ENCODE data around the gene FBLN1. TPM values are rescaled to one million over a fixed set of nuclear protein-coding genes. Genes with fewer than 3 reads are reported as not detected.

The FBLN1 gene
- total RNA-seq, 1 experiment from 2014 or later, result 183 TPM

DNA sequence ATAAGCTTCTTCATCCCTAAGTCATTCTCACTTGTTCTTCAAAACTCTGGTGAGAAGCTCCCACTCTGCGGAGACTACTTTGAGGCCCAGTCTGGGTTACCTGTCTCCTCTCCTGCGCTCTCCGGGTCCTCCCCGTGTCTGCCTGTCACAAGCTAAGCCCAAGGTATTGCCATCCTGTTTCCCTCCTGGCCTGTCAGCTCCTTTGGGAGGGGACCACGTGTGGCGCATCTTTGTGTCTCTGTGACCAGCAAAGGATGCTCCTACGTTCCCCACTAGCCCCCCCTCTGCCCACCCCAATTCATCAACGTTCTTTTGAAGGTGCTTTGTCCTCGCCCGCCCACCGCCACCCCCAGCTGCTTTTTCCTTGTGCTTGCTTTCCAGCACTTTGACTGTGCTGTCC, 31.8 kb upstream of the FBLN1 start:
- TF ChIP-seq RELA (CRISPR knock-in tag; IDR thresholded peaks at IDR 0.05; ENCODE audit: borderline replicate concordance) (no peak), TEAD1 (CRISPR knock-in tag; IDR thresholded peaks at IDR 0.05) (no peak), OVOL2 (CRISPR knock-in tag; IDR thresholded peaks at IDR 0.05; ENCODE audit: borderline replicate concordance) (no peak), ZNF396 (CRISPR knock-in tag; IDR thresholded peaks at IDR 0.05; ENCODE audit: borderline replicate concordance) (no peak), ZSCAN18 (CRISPR knock-in tag; IDR thresholded peaks at IDR 0.05) (no peak), SOX15 (CRISPR knock-in tag; IDR thresholded peaks at IDR 0.05) (no peak), GTF2I (CRISPR knock-in tag; conservative IDR thresholded peaks at IDR 0.05) (no peak), ZNF138 (CRISPR knock-in tag; conservative IDR thresholded peaks at IDR 0.05) (no peak), PRRX2 (CRISPR knock-in tag; IDR thresholded peaks at IDR 0.05) (no peak), JUN (CRISPR knock-in tag; IDR thresholded peaks at IDR 0.05) (no peak), ZNF232 (CRISPR knock-in tag; IDR thresholded peaks at IDR 0.05) (no peak), PRDM15 (CRISPR knock-in tag; IDR thresholded peaks at IDR 0.05) (no peak)
- TF ChIP-seq, protein P1, sequence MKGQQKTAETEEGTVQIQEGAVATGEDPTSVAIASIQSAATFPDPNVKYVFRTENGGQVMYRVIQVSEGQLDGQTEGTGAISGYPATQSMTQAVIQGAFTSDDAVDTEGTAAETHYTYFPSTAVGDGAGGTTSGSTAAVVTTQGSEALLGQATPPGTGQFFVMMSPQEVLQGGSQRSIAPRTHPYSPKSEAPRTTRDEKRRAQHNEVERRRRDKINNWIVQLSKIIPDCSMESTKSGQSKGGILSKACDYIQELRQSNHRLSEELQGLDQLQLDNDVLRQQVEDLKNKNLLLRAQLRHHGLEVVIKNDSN (CRISPR knock-in tag; IDR thresholded peaks at IDR 0.05), result no peak
- TF ChIP-seq, protein P2, sequence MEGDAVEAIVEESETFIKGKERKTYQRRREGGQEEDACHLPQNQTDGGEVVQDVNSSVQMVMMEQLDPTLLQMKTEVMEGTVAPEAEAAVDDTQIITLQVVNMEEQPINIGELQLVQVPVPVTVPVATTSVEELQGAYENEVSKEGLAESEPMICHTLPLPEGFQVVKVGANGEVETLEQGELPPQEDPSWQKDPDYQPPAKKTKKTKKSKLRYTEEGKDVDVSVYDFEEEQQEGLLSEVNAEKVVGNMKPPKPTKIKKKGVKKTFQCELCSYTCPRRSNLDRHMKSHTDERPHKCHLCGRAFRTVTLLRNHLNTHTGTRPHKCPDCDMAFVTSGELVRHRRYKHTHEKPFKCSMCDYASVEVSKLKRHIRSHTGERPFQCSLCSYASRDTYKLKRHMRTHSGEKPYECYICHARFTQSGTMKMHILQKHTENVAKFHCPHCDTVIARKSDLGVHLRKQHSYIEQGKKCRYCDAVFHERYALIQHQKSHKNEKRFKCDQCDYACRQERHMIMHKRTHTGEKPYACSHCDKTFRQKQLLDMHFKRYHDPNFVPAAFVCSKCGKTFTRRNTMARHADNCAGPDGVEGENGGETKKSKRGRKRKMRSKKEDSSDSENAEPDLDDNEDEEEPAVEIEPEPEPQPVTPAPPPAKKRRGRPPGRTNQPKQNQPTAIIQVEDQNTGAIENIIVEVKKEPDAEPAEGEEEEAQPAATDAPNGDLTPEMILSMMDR (IDR thresholded peaks at IDR 0.05), result no peak
- TF ChIP-seq, protein P3, sequence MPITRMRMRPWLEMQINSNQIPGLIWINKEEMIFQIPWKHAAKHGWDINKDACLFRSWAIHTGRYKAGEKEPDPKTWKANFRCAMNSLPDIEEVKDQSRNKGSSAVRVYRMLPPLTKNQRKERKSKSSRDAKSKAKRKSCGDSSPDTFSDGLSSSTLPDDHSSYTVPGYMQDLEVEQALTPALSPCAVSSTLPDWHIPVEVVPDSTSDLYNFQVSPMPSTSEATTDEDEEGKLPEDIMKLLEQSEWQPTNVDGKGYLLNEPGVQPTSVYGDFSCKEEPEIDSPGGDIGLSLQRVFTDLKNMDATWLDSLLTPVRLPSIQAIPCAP (CRISPR knock-in tag; IDR thresholded peaks at IDR 0.05), result no peak
- TF ChIP-seq, protein P4, sequence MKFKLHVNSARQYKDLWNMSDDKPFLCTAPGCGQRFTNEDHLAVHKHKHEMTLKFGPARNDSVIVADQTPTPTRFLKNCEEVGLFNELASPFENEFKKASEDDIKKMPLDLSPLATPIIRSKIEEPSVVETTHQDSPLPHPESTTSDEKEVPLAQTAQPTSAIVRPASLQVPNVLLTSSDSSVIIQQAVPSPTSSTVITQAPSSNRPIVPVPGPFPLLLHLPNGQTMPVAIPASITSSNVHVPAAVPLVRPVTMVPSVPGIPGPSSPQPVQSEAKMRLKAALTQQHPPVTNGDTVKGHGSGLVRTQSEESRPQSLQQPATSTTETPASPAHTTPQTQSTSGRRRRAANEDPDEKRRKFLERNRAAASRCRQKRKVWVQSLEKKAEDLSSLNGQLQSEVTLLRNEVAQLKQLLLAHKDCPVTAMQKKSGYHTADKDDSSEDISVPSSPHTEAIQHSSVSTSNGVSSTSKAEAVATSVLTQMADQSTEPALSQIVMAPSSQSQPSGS (CRISPR knock-in tag; IDR thresholded peaks at IDR 0.05; ENCODE audit: borderline replicate concordance, low read depth), result no peak
- TF ChIP-seq, protein P5, sequence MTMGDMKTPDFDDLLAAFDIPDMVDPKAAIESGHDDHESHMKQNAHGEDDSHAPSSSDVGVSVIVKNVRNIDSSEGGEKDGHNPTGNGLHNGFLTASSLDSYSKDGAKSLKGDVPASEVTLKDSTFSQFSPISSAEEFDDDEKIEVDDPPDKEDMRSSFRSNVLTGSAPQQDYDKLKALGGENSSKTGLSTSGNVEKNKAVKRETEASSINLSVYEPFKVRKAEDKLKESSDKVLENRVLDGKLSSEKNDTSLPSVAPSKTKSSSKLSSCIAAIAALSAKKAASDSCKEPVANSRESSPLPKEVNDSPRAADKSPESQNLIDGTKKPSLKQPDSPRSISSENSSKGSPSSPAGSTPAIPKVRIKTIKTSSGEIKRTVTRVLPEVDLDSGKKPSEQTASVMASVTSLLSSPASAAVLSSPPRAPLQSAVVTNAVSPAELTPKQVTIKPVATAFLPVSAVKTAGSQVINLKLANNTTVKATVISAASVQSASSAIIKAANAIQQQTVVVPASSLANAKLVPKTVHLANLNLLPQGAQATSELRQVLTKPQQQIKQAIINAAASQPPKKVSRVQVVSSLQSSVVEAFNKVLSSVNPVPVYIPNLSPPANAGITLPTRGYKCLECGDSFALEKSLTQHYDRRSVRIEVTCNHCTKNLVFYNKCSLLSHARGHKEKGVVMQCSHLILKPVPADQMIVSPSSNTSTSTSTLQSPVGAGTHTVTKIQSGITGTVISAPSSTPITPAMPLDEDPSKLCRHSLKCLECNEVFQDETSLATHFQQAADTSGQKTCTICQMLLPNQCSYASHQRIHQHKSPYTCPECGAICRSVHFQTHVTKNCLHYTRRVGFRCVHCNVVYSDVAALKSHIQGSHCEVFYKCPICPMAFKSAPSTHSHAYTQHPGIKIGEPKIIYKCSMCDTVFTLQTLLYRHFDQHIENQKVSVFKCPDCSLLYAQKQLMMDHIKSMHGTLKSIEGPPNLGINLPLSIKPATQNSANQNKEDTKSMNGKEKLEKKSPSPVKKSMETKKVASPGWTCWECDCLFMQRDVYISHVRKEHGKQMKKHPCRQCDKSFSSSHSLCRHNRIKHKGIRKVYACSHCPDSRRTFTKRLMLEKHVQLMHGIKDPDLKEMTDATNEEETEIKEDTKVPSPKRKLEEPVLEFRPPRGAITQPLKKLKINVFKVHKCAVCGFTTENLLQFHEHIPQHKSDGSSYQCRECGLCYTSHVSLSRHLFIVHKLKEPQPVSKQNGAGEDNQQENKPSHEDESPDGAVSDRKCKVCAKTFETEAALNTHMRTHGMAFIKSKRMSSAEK (CRISPR knock-in tag; IDR thresholded peaks at IDR 0.05; ENCODE audit: borderline replicate concordance), result no peak
- TF ChIP-seq, protein P6, sequence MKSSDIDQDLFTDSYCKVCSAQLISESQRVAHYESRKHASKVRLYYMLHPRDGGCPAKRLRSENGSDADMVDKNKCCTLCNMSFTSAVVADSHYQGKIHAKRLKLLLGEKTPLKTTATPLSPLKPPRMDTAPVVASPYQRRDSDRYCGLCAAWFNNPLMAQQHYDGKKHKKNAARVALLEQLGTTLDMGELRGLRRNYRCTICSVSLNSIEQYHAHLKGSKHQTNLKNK (CRISPR knock-in tag; IDR thresholded peaks at IDR 0.05), result no peak
- Mint-ChIP-seq H3K27me3 (ENCODE audit: low read depth) (peaks cover 5% of the 10 kb centered on the region; the same call in 1 of the 2 replicates), H3K4me3 (no peak overlapping the region), H3K36me3 (peaks cover 14% of the 10 kb centered on the region), H3K9me3 (peaks cover 15% of the 10 kb centered on the region), H3K4me1 (peaks cover 39% of the 10 kb centered on the region), H3K27ac (no peak overlapping the region)
- DNase-seq (ENCODE audit: low spot score) (no peak), ATAC-seq (0 out of 2 replicates have a peak, but pooled peaks have one; percentile 28)
- ChIA-PET CTCF (interaction anchor here (1.0 to 1.5 kb wide), 7 partner anchors 8 to 106 kb away, joined by 3 to 10 read pairs (median 4); no protein-coding TSS in a partner anchor), POLR2A (no interaction called here)
